IMR-90 (cell line): ENCODE data around the gene LSM2. TPM values are rescaled to one million over a fixed set of nuclear protein-coding genes. Genes with fewer than 3 reads are reported as not detected.

Experiments used
- ATAC-seq: fragments of 200-7000 bp; cut with Tn5 transposase; 2 replicates; pipeline ENCODE4 v1.9.1; 2020; ENCODE audit warnings: low read depth, mild to moderate bottlenecking, moderate library complexity
- BruUV-seq: library from RNA; stranded (reverse); fragments of 400-500 nt; replicated peaks from 2 replicates; lab custom pipeline; 2021; lab: Mats Ljungman, UMichigan
- CTCF ChIA-PET: fragments of 300-600 bp; formaldehyde crosslinking; extraction: SDS; loops from one replicate; lab custom pipeline; 2021; ENCODE audit warnings: antibody characterized with exemption; lab: Yijun Ruan, JAX
- POLR2A ChIA-PET: fragments of 300-600 bp; sonication (Branson Sonifier 250); formaldehyde crosslinking; loops from one replicate; lab custom pipeline; 2022; ENCODE audit warnings: antibody characterized with exemption; ENCODE audit not compliant: unreplicated experiment; lab: Charles Lee
- DNase-seq: peaks from one replicate; pipeline ENCODE4 v3.0.0; 2013
- H2AFZ ChIP-seq: replicated peaks from 2 replicates; pipeline ENCODE3; 2013; ENCODE audit warnings: low read length, mild to moderate bottlenecking; ENCODE audit not compliant: poor library complexity
- H2AK5ac ChIP-seq: 2 replicates; pipeline ENCODE4 v1.6.1; 2013; ENCODE audit warnings: low read depth, low read length, inconsistent platforms
- H2AK9ac ChIP-seq: replicated peaks from 2 replicates; pipeline ENCODE3; 2013; ENCODE audit warnings: mild to moderate bottlenecking, low read depth, low read length, moderate library complexity; ENCODE audit not compliant: poor library complexity
- H2BK120ac ChIP-seq: 2 replicates; pipeline ENCODE4 v1.6.1; 2013; ENCODE audit warnings: low read depth, low read length, inconsistent platforms
- H2BK15ac ChIP-seq: 3 replicates; pipeline ENCODE4 v1.6.1; 2013; ENCODE audit warnings: low read depth, low read length, inconsistent platforms
- H2BK20ac ChIP-seq: 2 replicates; pipeline ENCODE4 v1.6.1; 2013; ENCODE audit warnings: low read depth, mild to moderate bottlenecking, inconsistent platforms, low read length, moderate library complexity
- H2BK5ac ChIP-seq: 2 replicates; pipeline ENCODE4 v1.6.1; 2013; ENCODE audit warnings: mild to moderate bottlenecking, low read depth, low read length, inconsistent platforms; ENCODE audit not compliant: poor library complexity, severe bottlenecking
- H3K14ac ChIP-seq: replicated peaks from 2 replicates; pipeline ENCODE4 v1.6.1; 2013; ENCODE audit warnings: low read depth, low read length, inconsistent platforms
- H3K18ac ChIP-seq: 2 replicates; pipeline ENCODE4 v1.6.1; 2013; ENCODE audit warnings: low read depth, low read length, control low read depth
- H3K23ac ChIP-seq: 2 replicates; pipeline ENCODE4 v1.6.1; 2013; ENCODE audit warnings: low read depth, low read length, inconsistent platforms
- H3K27ac ChIP-seq: 2 replicates; pipeline ENCODE4 v1.5.1; 2013; ENCODE audit warnings: mild to moderate bottlenecking, control low read depth, low read length; ENCODE audit not compliant: insufficient read depth
- H3K27me3 ChIP-seq: 2 replicates; pipeline ENCODE4 v1.6.1; 2013; ENCODE audit warnings: low read length; ENCODE audit not compliant: control insufficient read depth, insufficient read depth
- H3K36me3 ChIP-seq: 2 replicates; pipeline ENCODE4 v1.6.1; 2013; ENCODE audit warnings: low read length, mixed read lengths; ENCODE audit not compliant: control insufficient read depth, insufficient read depth
- H3K4ac ChIP-seq: 2 replicates; pipeline ENCODE4 v1.6.1; 2013; ENCODE audit warnings: low read depth, low read length, inconsistent platforms
- H3K4me1 ChIP-seq: 2 replicates; pipeline ENCODE4 v1.6.1; 2013; ENCODE audit warnings: low read length, mixed read lengths; ENCODE audit not compliant: control insufficient read depth, insufficient read depth
- H3K4me2 ChIP-seq: 2 replicates; pipeline ENCODE4 v1.6.1; 2013; ENCODE audit warnings: low read depth, mild to moderate bottlenecking, control low read depth, low read length, moderate library complexity
- H3K4me3 ChIP-seq: 2 replicates; pipeline ENCODE4 v1.5.1; 2013; ENCODE audit warnings: low read depth, mild to moderate bottlenecking, control low read depth, low read length, moderate library complexity; ENCODE audit not compliant: insufficient read depth
- H3K56ac ChIP-seq: 2 replicates; pipeline ENCODE4 v1.6.1; 2013; ENCODE audit warnings: low read length, inconsistent platforms; ENCODE audit not compliant: insufficient read depth; ENCODE audit errors: extremely low read depth
- H3K79me1 ChIP-seq, 2 experiments: 2 replicates each; pipeline ENCODE4 v1.6.1; 2013; ENCODE audit warnings: low read length in 2 of 2, inconsistent platforms in 1 of 2, low read depth in 1 of 2
- H3K9ac ChIP-seq: 2 replicates; pipeline ENCODE4 v1.6.1; 2013; ENCODE audit warnings: low read depth, low read length, control low read depth
- H3K9me1 ChIP-seq: 2 replicates; pipeline ENCODE4 v1.6.1; 2013; ENCODE audit warnings: low read length, inconsistent platforms; ENCODE audit not compliant: insufficient read depth
- H3K9me3 ChIP-seq: 2 replicates; pipeline ENCODE4 v1.6.1; 2013; ENCODE audit warnings: low read length; ENCODE audit not compliant: control insufficient read depth, insufficient read depth
- H4K20me1 ChIP-seq: 2 replicates; pipeline ENCODE4 v1.6.1; 2013; ENCODE audit warnings: low read length, inconsistent platforms; ENCODE audit not compliant: insufficient read depth
- H4K5ac ChIP-seq: 2 replicates; pipeline ENCODE4 v1.6.1; 2013; ENCODE audit warnings: mild to moderate bottlenecking, low read depth, low read length, control low read depth
- H4K8ac ChIP-seq, 2 experiments: 2 replicates each; pipeline ENCODE4 v1.6.1; 2013; ENCODE audit warnings: low read depth in 2 of 2, low read length in 2 of 2, control low read depth in 1 of 2, inconsistent platforms in 1 of 2
- H4K91ac ChIP-seq: 2 replicates; pipeline ENCODE4 v1.6.1; 2013; ENCODE audit warnings: low read depth, low read length, inconsistent platforms; ENCODE audit not compliant: insufficient read depth
- BHLHE40 ChIP-seq: fragments of 150-350 bp; IDR thresholded peaks from 2 replicates; pipeline ENCODE4 v1.6.1; 2016; ENCODE audit warnings: mild to moderate bottlenecking, low read depth, low read length
- CHD1 ChIP-seq: IDR thresholded peaks from 2 replicates; pipeline ENCODE4 v1.6.1; 2012; ENCODE audit warnings: low read depth, low read length, improper control_type of control experiment
- MAFK ChIP-seq: IDR thresholded peaks from 2 replicates; pipeline ENCODE4 v1.6.1; 2012; ENCODE audit warnings: low read depth, low read length, improper control_type of control experiment
- RCOR1 ChIP-seq: IDR thresholded peaks from 2 replicates; pipeline ENCODE4 v1.6.1; 2012; ENCODE audit warnings: mild to moderate bottlenecking, low read length, improper control_type of control experiment; ENCODE audit not compliant: insufficient replicate concordance
- WGBS, 2 experiments: methylation state at CpG; one replicate each; pipeline versions ENCODE4 v1.1.5 to v1.1.7; 2013; ENCODE audit warnings: missing lambda C conversion rate in 2 of 2; ENCODE audit not compliant: insufficient read length in 1 of 2; ENCODE audit errors: extremely low coverage in 2 of 2; 5-methylcytosine and 5-hydroxymethylcytosine counted together
- dilution Hi-C: fragments of 300-500 bp; cut with HindIII; formaldehyde crosslinking; loops from one replicate; pipeline ENCODE4 v1.14.3; 2018; ENCODE audit warnings: low sequenced_read_pairs; ENCODE audit not compliant: unreplicated experiment
- in situ Hi-C: fragments of 300-500 bp; cut with MboI; formaldehyde crosslinking; loops from 3 replicates; pipeline ENCODE4 v1.14.3; 2019; ENCODE audit warnings: low sequenced_read_pairs, inconsistent platforms, mixed read lengths
- intact Hi-C: fragments of 100-400 bp; cut with micrococcal nuclease; formaldehyde crosslinking; loops from 2 replicates; pipeline ENCODE4 v1.10.0; 2022
- polyA plus RNA-seq, 3 experiments: library from polyadenylated mRNA; depleted of rRNA; stranded (reverse); fragments of >200 nt; gene quantifications; 2 replicates each; pipeline ENCODE4 v1.2.3, GENCODE V29; 2012; ENCODE audit warnings: low replicate concordance in 1 of 3
- total RNA-seq: library from RNA; depleted of rRNA; stranded (reverse); fragments of >200 nt; gene quantifications from 2 replicates; pipeline ENCODE4 v1.2.3, GENCODE V29; 2012
- TF ChIP-seq, protein P1 (sequence below): fragments of 150-350 bp; IDR thresholded peaks from 2 replicates; pipeline ENCODE4 v1.6.1; 2017; ENCODE audit warnings: mild to moderate bottlenecking, antibody characterized with exemption, low read length, low read depth

Gene LSM2
- total and polyA plus RNA-seq, 2 of the 4 experiments (the other 2 are of a cell fraction), result 56.3 to 61.0 TPM

DNA sequence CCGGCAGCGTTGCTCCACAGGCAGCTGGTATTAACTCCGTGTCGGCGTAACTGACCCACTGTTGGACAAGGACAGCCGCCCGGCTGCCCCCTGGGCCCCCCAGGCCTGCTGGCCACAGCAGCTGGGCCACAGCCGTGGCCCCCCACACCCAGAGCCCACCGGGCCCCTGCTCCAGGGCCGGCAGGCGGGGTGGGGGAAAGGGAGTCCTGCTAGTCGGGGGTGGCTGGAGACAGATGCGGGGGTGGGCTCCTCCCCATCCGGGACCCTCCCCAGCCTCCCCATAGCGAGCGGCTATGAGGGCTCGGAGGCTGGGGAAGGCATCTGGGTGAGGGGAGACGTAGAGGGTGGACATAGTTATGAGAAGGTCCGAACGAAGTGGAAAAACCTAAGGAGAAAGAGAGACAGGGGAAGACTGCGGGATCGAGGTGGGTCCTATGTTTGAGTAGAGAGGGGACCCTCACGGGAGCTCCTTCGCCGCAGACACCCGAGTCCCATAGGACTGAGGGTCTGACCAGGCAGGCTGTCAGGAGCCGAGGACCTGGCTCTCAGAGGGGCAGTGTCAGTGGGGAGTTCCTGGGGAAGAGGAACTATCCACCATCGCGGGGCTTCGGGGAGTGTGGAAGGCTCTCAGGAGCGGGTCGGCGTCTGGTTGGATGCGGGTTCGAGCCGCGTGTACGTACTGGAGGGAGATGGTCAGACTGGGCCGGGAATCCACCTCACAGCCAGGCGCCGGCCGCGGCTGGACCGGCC lies 11.7 kb downstream of the LSM2 start (continued):
- TF ChIP-seq MAFK (no peak), CHD1 (no peak)

DNA sequence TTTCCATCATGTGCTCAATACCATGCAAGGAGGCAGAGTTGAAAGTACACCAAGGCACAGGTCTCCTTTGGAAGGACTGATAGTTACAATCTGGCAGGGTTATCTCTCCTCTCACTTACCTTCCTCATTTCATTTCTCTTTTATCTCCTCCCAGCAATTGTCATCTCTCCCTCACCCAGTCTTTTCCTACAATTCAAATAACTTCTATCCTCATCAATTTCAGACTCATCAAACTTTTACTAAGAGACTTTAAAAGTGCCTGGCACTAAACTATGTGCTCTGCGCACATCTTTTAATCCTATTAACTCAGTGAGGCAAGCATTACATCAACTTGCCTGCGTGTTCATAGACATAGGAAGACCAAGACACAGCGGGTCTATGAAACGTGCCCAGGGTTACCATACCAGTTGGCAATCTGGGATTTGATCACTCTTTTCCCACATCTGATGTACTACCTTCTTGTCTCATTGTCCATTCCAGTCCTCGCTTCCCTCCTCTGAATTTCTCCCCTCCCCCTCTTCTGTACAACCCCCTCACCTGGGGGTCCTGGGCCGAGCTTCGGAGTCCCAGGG lies 12.4 kb downstream of the LSM2 start:
- ATAC-seq (no peak), DNase-seq (peak; percentile 40)
- dilution Hi-C loops (no loop called here), intact Hi-C loops (loop anchor here (2.0 kb wide), 1 partner anchor 56 kb away; no protein-coding TSS in a partner anchor), in situ Hi-C loops (no loop called here)
- no TSS peak for BruUV-seq
- Histone ChIP-seq H3K27ac (peak overlapping the region; percentile 97), H2AK9ac (peak overlapping the region; percentile 100), H3K79me1 (peaks cover 0 to 46% of the 10 kb centered on the region in 2 experiments), H2BK5ac (peak overlapping the region; percentile 100), H3K36me3 (peaks cover 16% of the 10 kb centered on the region), H3K56ac (peak overlapping the region; percentile 80; the same call in 1 of the 2 replicates), H3K9me1 (0 out of 2 replicates have a peak, but pooled peaks cover 3% of the 10 kb centered on the region), H3K4me2 (peak overlapping the region; percentile 98), H2BK120ac (no peak overlapping the region), H3K4me1 (no peaks in the 10 kb centered on the region; the same call in 1 of the 2 replicates), H2AK5ac (peak overlapping the region; percentile 86; the same call in 1 of the 2 replicates), H2AFZ (peak overlapping the region; percentile 100), H3K23ac (peak overlapping the region; percentile 92), H4K8ac (peak overlapping the region; percentile 81 to 82), H3K4ac (peak overlapping the region; percentile 98), H3K27me3 (no peaks in the 10 kb centered on the region), H3K4me3 (peak overlapping the region; percentile 77), H4K5ac (peak overlapping the region; percentile 79), H3K14ac (peak overlapping the region; percentile 39), H4K91ac (peak overlapping the region; percentile 69), H3K18ac (peak overlapping the region; percentile 50; the same call in 1 of the 2 replicates), H3K9me3 (no peaks in the 10 kb centered on the region), H3K9ac (peak overlapping the region; percentile 93), H2BK20ac (no peak overlapping the region), H4K20me1 (no peaks in the 10 kb centered on the region), H2BK15ac (no peak overlapping the region; the same call in 2 of the 3 replicates)
- TF ChIP-seq, protein P1, sequence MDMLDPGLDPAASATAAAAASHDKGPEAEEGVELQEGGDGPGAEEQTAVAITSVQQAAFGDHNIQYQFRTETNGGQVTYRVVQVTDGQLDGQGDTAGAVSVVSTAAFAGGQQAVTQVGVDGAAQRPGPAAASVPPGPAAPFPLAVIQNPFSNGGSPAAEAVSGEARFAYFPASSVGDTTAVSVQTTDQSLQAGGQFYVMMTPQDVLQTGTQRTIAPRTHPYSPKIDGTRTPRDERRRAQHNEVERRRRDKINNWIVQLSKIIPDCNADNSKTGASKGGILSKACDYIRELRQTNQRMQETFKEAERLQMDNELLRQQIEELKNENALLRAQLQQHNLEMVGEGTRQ, result no peak
- no peak for TF ChIP-seq RCOR1
- TF ChIP-seq BHLHE40, result peak; percentile 63; the same call in 1 of the 2 replicates
- POLR2A ChIA-PET, result interaction anchor here (0.6 kb wide), 1 partner anchor 187 kb away, joined by 3 read pairs; no protein-coding TSS in a partner anchor
- WGBS, 2 experiments, result 13% methylated on average over 4 of the region's 7 CpGs; no CpG with 5 or more reads in 1 of the 2 experiments
- CTCF ChIA-PET, result no interaction called here
